Measurements from ENCODE around the gene TRAPPC2L.

Gene TRAPPC2L

DNA sequence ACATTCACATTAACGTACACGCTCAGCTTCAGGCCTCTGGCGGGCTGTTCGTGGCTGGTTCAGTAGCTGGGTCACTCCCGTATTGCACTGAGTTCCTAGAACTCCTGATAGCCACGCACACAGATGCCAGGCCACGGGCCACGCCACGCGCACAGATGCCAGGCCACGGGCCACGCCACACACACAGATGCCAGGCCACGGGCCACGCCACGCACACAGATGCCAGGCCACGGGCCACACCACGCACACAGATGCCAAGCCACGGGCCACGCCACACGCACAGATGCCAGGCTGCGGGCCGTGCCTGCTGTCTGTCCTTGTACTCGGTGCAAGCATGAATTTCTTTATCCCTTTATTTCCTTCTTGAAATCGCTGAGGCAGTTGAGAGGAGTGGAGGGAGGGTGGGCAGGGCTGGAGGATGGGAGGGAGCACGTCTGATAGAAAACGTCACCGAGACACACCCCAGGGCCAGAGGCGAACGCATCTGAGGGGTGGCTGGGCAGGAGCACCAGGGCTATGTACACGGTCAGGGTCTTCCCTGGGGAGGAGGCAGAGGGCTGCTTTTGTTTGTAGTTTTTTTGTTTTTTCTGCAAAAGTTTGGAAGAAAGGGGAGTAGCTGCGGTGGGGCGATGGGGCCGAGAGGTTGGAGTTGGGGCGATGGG is 18.1 kb downstream of the TRAPPC2L start:
- FAIRE-seq (no peak), DNase-seq (ENCODE audit: low spot score) (no peak)

DNA sequence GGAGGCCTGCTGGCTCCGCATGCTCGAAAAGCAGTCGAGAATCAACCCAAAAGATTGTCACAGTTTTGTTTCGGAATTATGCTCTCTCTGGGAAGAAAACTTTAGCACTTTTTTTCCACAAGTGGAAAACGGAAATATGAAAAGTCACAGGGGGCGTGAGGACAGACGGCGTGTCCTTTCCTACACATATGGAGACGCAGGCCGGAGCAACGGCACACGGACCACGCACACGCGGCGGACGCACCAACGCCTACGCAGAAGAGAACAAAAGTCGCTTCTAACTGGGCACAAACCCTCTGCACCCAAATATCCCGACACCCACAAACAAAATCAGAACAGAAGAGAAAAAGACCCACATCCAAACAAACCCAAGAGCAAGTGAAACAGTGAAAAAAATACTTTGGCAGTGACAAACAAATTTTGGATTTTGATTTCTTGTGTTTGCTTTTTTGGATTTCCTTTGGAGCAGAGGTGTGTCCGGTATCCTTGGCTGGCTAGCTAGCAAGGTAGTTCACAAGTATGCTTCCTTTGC is 18.8 kb downstream of the TRAPPC2L start:
- FAIRE-seq (no peak), DNase-seq (ENCODE audit: low spot score) (no peak)

GRCh38 chr16:88876942-88877526 is 20.1 kb downstream of the TRAPPC2L start:
- FAIRE-seq: no peak
- DNase-seq (ENCODE audit: low spot score): no peak

DNA sequence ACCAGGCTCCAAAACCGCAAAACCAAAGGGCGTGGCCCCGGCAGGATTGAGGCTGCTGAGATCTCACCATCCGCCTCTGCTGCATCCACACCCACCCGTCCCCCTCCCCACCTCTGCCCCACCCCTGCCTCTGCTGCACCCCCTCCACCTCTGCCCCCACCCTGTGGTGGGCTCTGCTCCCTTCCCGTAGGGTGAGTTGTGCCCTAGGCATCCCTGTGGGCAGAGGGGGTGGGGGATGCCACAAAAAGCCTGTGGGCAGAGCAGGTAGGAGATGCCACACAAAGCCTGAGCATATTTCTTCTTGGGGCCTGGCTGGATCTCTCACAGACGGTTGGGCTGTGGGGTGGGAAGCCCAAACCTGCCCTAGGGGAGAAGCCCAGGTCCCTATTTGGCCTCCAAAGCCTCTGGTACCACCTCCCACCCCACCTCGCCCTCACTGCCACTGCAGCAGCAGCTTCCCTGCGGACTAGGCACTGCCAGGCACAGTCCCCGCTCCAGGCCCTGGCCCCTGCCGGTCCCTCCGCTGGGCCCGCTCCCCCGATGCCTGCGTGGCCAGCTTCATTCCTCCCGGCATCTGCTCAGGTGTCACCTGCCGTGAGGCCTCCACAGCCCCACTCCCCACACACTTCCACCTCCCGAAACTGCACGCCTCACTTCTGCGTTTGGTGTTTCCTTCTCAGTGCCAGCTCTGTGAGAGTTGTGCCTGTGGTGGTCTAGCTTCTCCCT is 20.8 kb downstream of the TRAPPC2L start:
- DNase-seq (ENCODE audit: low spot score) (no peak), FAIRE-seq (no peak)

- DNase-seq (ENCODE audit: low spot score): no peak
- no peak for FAIRE-seq
Observed at GRCh38 chr16:88878356-88878755, 21.4 kb downstream of the TRAPPC2L start.

GRCh38 chr16:88878967-88879787 is 22.2 kb downstream of the TRAPPC2L start:
- no peak for DNase-seq (ENCODE audit: low spot score)
- FAIRE-seq: no peak

- FAIRE-seq (no peak), DNase-seq (ENCODE audit: low spot score) (no peak)
Observed at GRCh38 chr16:88879788-88880055, 22.8 kb downstream of the TRAPPC2L start.

GRCh38 chr16:88880226-88881006 is 23.5 kb downstream of the TRAPPC2L start:
- DNase-seq (ENCODE audit: low spot score) (no peak), FAIRE-seq (no peak)

GRCh38 chr16:88881007-88881615 is 24.2 kb downstream of the TRAPPC2L start:
- FAIRE-seq (no peak), DNase-seq (ENCODE audit: low spot score) (no peak)

DNA sequence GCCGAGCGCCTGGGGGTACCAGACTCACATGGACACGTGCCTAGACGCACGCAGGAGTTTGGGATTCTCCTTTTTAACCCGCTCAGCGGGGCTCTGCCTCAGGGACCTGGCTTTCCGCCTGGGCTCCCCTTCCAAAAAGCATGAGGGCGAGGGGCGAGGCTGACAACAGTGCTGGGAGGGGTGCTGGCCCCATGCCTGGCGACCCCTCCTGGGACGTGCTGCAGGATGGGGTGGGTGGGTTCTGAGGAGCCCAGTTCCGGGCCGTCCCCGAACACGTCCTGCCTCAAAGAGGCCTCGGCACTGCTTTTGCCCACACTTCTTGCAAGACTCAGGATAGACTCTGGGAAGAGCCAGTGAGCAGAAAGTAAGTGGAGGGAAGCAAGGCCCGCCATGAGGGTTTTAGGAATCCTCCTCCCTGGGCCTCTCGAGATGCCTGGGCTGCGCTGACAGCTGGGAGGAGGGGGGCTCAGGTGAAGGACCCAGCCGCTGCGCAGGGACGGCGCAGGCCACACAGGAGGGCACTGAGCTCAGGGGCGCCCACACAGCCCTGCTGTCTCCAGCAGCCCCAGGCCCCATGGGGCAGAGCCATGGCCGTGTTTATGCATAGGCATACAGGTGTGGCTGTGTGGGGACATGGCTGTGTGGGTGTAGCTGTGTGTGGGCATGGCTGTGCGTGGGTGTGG is 24.9 kb downstream of the TRAPPC2L start:
- DNase-seq (ENCODE audit: low spot score): no peak
- FAIRE-seq: no peak

DNA sequence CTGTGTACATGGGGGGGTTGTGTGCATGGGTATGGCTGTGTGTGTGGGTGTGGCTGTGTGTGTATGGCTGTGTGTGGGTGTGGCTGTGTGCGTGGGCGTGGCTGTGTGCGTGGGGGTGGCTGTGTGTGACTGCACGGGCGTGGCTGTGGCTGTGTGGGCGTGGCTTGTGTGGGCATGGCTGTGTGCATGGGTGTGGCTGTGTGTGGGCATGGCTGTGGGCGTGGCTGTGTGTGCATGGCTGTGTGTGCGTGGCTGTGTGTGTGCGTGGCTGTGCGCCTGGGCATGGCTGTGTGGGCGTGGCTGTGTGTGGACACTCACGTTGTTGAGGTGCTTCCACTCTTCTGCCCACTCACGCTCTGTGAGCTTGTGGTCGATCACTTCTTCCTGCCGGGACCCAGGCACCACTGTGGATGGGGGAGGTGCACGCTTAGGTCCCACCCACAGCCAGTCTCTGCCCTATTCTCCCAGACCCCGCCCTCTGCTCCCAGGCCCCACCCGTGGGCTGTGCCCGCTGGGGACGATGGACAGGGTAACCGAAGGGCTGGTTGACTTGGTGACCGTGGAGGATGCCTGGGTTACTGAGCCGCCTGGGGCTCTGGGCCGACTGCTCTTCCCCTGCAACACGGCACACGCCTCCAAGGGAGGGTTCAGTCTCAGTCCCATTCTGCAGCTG is 25.6 kb downstream of the TRAPPC2L start:
- FAIRE-seq: no peak
- no peak for DNase-seq (ENCODE audit: low spot score)

GRCh38 chr16:88883117-88883895 is 26.4 kb downstream of the TRAPPC2L start:
- FAIRE-seq: no peak
- DNase-seq (ENCODE audit: low spot score): peak; percentile 4

GRCh38 chr16:88883946-88884345 is 27.0 kb downstream of the TRAPPC2L start:
- DNase-seq (ENCODE audit: low spot score): no peak
- FAIRE-seq: no peak

DNA sequence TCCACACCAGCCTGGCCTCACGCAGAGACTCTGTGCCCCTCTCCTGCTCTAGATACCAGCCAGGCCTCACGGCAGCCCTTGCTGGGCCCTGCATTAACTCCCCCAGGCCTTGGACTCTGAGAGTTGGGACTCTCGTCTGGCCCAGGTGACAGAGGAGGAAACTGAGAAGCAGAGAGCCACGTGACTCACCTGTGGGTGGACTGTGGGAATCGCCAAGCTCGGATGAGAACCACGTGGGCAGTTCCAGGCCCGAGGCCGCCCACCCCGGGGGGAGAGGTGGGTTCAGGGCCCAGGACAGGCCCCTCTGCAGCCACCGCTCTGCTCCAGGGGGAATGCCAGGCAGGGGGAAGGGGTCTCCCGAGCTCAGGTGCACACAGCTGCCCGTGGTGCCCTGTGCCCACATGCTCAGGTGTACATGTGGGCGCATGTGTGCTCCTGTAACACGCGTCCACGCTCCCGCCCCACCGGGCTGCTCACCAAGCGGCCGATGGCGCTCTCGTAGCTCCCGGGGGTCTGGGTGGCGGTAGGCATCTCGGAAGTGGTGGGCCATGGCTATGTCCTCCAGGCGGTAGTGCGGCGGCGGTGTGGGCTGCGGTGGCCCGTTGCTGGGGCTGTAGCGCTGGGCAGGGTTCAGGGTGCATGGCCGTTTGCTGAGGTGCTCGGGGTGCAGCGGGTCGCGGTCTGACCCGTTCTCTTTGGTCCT is 27.8 kb downstream of the TRAPPC2L start:
- DNase-seq (ENCODE audit: low spot score): no peak
- no peak for FAIRE-seq

GRCh38 chr16:88885693-88886280 is 28.9 kb downstream of the TRAPPC2L start:
- FAIRE-seq (no peak), DNase-seq (ENCODE audit: low spot score) (no peak)

GRCh38 chr16:88886420-88886844 is 29.5 kb downstream of the TRAPPC2L start:
- FAIRE-seq (no peak), DNase-seq (ENCODE audit: low spot score) (no peak)

DNA sequence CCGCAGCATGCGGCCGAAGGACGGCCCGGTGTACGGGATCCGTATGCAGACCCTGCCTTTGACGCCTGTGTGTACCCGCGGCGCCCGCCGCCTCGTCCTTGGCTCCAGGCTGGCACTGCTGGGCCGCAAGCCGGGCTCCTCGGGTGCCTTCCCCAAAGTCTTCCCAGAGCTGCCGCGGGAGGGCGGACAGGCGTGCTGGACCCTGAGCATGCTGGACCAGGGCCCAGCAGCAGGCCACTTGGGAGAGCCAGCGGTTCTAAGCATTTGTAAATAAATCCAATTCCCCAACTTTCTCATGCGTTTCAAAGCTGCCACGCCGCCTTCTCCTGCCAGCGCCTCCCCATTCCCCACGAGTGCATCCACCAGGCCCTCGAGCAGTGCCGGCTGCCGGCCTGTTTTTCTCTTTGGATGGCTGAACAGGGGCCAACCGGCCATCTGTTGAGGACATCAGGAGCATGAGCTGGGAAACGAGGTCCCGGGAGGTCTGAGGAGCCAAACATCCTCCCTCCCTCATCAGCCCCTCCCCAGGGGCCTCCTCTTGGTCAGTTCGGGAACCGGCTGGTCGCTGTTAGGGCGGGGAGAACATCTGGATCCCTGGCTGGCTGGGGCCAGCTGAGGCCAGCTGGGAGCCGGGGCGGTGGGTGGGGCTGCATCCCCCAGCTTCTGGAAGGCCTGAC is 30.1 kb downstream of the TRAPPC2L start:
- FAIRE-seq: no peak
- no peak for DNase-seq (ENCODE audit: low spot score)
